ENCODE measurements around the gene APOLD1.
A peak's percentile ranks its signal among the peaks of the same experiment; 100 is the strongest.
"Not testable (repeated sequence)": the region's sequence is repeated elsewhere in the genome, so short reads cannot be mapped to it uniquely, and the experiment has no call there.

Gene APOLD1

GRCh38 chr12:12786706-12787601, 1.5 kb downstream of the APOLD1 start:
- DNase-seq: peak; percentile 85

GRCh38 chr12:12788131-12788530, 2.7 kb downstream of the APOLD1 start:
- DNase-seq: no peak

- DNase-seq: peak; percentile 62
Measured at GRCh38 chr12:12788675-12789368, 3.4 kb downstream of the APOLD1 start.

- no peak for DNase-seq
Measured at GRCh38 chr12:12790956-12791355, 5.5 kb downstream of the APOLD1 start.

GRCh38 chr12:12791756-12792369, 6.4 kb downstream of the APOLD1 start:
- DNase-seq: no peak

- DNase-seq: no peak
Measured at GRCh38 chr12:12792421-12792820, 7.0 kb downstream of the APOLD1 start.

GRCh38 chr12:12794686-12795085, 9.2 kb downstream of the APOLD1 start:
- DNase-seq: no peak

GRCh38 chr12:12796171-12796570, 10.7 kb downstream of the APOLD1 start:
- DNase-seq: no peak

- DNase-seq: no peak
Measured at GRCh38 chr12:12796928-12797793, 11.7 kb downstream of the APOLD1 start.

GRCh38 chr12:12797794-12798152, 12.3 kb downstream of the APOLD1 start:
- no peak for DNase-seq

- DNase-seq: no peak
Measured at GRCh38 chr12:12798480-12798879, 13.0 kb downstream of the APOLD1 start.

- DNase-seq: no peak
Measured at GRCh38 chr12:12799163-12799920, 13.9 kb downstream of the APOLD1 start.

- no peak for DNase-seq
Measured at GRCh38 chr12:12800406-12801180, 15.1 kb downstream of the APOLD1 start.

GRCh38 chr12:12801656-12802055, 16.2 kb downstream of the APOLD1 start:
- not testable (repeated sequence) for DNase-seq

GRCh38 chr12:12803186-12803585, 17.7 kb downstream of the APOLD1 start:
- DNase-seq: peak; percentile 77

GRCh38 chr12:12804011-12804410, 18.6 kb downstream of the APOLD1 start:
- DNase-seq: peak; percentile 46

GRCh38 chr12:12804432-12804886, 19.0 kb downstream of the APOLD1 start:
- DNase-seq: peak; percentile 93

- DNase-seq: no peak
Measured at GRCh38 chr12:12806784-12807516, 21.5 kb downstream of the APOLD1 start.

GRCh38 chr12:12807517-12807903, 22.1 kb downstream of the APOLD1 start:
- DNase-seq: not testable (repeated sequence)

GRCh38 chr12:12807970-12808702, 22.7 kb downstream of the APOLD1 start:
- peak; percentile 25 for DNase-seq
